HG02678 (cell line): Measurements from ENCODE around the gene THBD.

Experiments used
- ATAC-seq: cut with Tn5 transposase; IDR thresholded peaks from one replicate; pipeline ENCODE4 v1.9.1; 2021; ENCODE audit warnings: mild to moderate bottlenecking, moderate library complexity; ENCODE audit not compliant: unreplicated experiment

Gene THBD

GRCh38 chr20:23049201-23050075 lies at the start of gene THBD:
Gene THBD, minus strand, starts transcription at chr20:23049672. Its CDS starts 168 bp downstream, at chr20:23049504.
- no peak for ATAC-seq

GRCh38 chr20:23097636-23098580 lies 48.4 kb upstream of the THBD start:
- no peak for ATAC-seq

- ATAC-seq = no peak
These were observed 47.6 kb upstream of the THBD start for GRCh38 chr20:23096986-23097520.

- ATAC-seq = no peak
These were observed 46.6 kb upstream of the THBD start for GRCh38 chr20:23096097-23096496.

DNA sequence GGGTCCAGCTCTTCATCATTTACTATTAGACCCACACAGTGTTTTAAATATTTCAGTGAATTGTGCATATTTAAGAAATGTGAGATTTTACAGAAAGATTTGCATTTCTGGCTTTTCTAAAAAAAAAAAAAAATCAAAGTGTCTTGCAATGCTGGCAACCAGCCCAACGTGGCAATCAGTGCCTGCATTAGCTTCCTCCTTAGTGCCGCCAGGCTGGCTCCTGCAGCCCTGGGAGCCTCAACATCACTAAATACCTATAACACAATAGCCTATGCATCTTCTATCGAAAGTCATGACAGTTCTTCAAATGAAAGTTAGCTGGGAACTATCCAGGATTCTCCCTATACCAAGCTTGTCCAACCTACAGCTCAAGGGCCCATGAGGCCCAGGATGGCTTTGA lies 46.0 kb upstream of the THBD start:
- ATAC-seq = no peak

DNA sequence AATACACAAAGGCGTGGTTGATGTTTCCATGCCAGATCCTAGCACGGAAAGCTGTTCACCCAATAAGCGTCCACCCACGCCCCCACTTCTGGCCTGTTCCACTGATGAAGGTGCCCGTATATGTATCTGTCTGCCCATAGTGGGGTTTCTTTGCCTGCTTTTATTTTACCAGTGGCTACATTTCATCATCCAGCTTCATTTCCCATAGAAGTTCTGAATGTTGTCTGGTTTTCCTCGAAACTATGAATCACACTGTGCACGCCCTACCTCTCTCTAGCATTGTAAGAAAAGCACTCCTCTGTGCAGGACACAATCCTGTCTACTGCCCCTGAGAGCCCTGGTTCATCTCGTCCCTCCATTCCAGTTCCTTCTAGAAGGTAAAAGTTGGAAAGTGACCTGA lies 45.5 kb upstream of the THBD start:
- no peak for ATAC-seq

DNA sequence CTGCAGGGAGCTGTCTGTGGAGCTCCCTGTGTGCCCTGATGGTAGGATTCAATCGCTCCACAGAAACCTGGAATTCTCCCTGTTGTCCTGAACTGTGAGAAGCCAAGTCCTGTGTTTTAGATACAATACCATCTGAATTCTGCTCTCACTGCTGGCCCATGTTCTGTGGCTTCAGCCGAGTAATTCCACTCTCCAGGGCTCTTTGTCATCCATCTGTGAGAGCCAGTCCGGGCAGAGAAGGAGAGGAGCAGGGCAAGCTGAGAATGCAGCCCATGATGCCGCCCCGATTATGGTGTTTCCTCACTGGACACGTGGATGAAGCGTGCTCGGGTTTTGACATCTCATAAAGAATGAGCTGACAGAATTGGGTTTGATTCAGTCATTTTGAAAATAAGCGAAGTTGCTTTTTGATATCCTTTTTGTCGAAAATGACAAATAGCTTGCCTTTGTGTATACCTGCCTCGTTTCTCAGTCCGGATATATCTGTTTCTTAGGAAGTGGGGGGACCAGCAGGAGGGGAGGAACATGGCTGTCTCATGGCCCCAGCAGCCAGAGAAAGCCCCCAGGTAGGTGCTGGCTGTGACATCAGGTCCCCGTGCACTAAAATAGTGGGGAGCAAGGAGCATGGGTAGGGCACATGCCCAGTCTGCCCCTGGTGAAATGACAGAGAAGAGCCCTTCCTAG lies 44.9 kb upstream of the THBD start:
- no peak for ATAC-seq

DNA sequence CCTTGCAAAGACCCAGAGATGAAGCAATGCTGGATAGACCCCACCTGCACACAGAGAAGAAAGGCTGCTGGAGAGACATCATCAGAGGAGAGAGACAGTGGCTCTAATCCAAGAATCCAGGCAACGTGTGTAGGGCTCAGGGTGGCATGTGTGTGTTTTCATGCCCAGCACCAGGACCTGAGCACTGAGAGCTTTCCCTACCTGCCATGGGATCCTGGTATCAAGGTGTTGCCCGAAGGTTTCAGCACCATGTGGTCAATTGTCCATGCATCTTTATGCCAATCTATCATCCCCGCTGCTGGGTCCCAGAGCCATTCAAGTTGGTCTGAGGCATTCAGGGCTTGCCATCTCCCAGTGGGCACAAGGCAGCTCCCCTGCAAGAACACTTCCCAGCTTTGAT lies 44.1 kb upstream of the THBD start:
- ATAC-seq = no peak

DNA sequence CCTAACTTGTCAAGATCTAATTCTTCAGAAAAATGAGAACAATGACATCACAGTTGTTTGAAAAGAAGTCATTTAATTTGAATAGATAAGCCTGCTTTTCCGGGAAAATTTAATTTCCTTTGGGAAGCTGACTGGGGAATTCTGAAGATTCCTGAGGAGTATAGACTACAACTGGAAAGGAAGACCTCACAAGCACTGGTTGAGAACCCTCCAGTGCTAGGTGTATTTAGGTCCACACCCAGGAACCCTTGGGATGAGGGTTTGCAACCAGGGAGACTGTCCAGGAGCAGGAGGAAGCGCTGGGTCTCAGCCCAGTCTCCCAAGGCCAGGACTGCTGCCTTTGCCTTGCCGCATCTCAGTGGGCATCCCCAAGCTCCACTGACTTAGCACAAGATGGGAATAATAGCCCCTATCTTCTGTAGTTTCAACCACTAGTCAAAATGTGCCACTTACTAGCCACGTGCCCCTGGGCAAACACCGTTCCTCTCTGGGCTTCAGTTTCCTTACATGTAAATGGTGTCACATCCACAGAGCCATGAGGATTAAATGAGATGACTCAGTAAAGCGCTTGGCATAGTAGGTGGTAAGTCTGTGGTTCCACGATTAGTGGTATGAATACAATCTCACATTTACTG lies 43.5 kb upstream of the THBD start:
- ATAC-seq = no peak

GRCh38 chr20:23092384-23092756 lies 42.9 kb upstream of the THBD start:
- ATAC-seq = no peak

DNA sequence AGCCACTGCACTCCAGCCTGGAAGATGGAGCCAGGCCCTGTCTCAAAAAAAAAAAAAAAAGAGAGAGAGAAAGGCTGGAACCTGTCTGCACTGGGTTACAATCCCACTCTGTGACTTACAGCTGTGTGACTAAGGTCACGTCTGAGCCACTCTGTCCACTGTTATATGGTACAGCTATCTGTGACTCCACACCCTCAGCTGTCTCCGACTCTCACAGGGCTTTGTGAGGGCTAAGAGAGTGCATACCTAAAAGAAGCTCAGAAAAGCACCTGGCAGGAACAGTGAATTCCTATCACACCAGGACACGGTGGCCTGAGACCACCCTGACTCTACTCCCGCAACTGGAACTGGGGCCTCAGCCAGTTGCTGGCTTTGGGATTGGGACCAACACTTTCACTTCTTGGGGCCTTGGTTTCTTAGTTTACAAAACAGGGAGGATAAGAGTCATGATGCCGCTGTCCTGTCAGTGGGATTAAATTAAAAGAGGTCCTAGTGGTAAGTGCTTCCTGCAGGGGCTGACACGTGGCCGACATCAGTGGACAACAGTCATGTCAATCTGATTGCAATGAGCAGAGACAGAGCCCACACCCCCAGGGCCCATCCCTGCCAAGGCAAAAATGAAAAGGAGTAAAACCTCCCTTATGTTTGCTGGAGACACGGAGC lies 42.4 kb upstream of the THBD start:
- ATAC-seq = no peak

DNA sequence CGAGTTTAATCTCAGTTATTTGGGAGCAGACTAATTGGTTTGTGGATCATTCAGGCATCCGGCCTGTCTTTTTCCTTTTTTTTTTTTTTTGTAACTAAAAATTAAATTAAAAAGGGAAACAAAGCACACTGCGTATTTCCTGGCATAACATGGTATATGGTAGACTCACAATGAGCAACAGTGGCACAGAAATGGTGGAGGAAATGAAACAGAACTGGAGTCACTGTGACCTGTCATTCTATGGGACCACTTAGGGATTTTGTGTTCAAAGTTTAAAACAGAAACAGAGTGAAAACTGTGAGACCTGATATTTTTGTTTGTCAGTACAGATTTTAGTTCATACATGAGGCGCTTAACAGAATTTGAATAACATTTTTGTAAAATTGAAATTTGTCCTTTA lies 41.4 kb upstream of the THBD start:
- no peak for ATAC-seq

- no peak for ATAC-seq
These were observed 40.7 kb upstream of the THBD start for GRCh38 chr20:23090147-23090546.

DNA sequence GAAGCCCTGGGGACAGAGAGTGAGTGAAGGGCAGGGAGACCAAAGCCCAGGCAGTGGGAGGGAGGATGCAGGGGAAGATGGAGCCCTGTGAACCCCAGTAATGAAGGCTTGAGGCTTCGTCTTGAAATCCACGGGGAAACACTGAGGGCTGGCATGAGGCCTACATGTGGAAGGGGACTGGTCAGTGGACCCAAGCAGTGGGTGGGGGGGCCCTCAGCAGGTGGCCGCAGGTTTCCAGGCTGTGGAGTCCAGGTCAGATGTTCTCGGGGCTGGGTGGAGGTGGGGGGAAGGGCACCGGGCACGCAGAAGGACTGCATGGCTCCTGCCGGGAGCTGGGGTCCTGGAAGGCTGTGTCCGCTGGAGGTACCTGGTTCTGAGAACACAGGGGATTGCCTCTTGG lies 39.4 kb upstream of the THBD start:
- ATAC-seq = no peak

GRCh38 chr20:23087587-23088251 lies 38.2 kb upstream of the THBD start:
- ATAC-seq = no peak

- no peak for ATAC-seq
These were observed 37.5 kb upstream of the THBD start for GRCh38 chr20:23086931-23087411.

DNA sequence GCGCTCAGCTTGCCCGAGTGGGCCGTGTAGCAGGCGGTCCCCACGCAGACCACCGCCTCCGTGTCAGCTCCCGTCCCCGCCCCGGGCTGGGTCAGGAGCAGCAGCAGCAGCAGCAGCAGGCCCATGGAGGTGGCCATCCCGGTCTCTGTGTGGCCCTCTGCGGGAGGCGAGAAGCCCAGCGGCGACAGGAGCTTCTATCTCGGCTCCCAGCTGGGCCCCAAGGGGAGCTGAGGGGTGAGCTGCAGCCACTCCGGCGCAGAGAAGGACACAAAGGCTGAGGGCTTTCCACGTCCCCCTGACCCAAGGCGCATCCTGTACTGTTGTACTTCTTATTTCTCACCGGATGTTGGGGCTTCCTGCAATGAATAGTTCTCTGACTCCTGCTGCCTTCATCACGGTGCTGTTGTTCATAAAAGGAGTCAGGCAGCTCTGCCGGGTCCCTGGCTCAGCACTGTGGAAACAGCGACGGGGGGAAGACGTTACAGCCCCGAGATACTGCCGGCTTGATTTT lies 36.6 kb upstream of the THBD start, which contains the start of gene CD93:
TSS of gene CD93 (minus strand) at position 269 of the 511 bp plus-strand sequence. CDS start at position 137, 132 bp downstream.
- ATAC-seq = peak; percentile 45

DNA sequence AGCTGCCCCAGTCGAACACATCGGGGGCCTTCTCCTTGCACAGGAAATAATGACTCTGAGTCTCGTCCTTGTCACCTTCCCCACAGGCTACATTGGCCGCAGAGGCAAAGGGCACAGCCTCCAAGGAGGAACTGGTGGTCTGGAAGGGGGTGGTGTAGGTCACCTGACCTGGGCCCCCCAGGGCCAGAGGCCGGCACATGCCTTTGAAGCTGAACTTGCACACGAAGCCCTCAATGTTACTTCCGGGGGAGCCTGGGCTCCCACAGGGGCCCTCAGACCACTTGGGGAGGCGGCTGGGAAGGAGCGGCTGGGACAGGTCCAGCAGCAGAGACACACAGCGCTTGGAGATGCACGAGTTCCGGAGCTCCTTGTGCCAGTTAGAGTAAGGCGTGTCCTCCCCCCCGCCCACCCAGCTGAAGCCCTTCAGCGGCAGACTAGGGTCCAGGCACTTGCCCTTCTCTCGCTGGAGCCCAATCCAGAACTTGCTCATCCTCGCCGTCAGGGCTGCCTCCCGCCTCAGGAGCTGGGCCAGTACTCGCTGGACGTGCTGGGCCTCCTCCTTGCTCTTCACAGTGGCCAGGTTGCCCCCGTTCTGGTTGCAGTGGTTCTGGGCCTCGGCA lies 36.1 kb upstream of the THBD start:
- ATAC-seq = no peak
